Endothelial cell of umbilical vein (primary cell): ENCODE measurements around the gene PTGDS. TPM values are rescaled to one million over a fixed set of nuclear protein-coding genes. Genes with fewer than 3 reads are reported as not detected.

Experiments
- BruUV-seq: library from RNA; stranded (reverse); fragments of 400-500 nt; replicated peaks from 2 replicates; lab custom pipeline; 2021; lab: Mats Ljungman, UMichigan
- CTCF ChIA-PET: fragments of 300-600, 350-600 bp; sonication (Branson Sonifier 250); formaldehyde crosslinking; loops from one replicate; lab custom pipeline; 2021; ENCODE audit warnings: antibody characterized with exemption, inconsistent platforms; lab: Charles Lee
- POLR2A ChIA-PET: fragments of 300-600, 350-600 bp; sonication (Branson Sonifier 250); formaldehyde crosslinking; loops from one replicate; lab custom pipeline; 2021; ENCODE audit warnings: antibody characterized with exemption, inconsistent platforms; lab: Charles Lee
- DNase-seq: peaks from one replicate; pipeline ENCODE4 v3.0.0-alpha.2; 2011; ENCODE audit warnings: low read depth, low spot score
- FAIRE-seq: peaks from 2 replicates; lab custom pipeline; 2011; peaks lifted over from hg19 to GRCh38; lab: Jason Lieb, UNC
- H2AFZ ChIP-seq: 2 replicates; pipeline ENCODE4 v1.6.0; 2012; ENCODE audit warnings: low read depth, low read length, control low read depth, inconsistent platforms
- H3K27ac ChIP-seq: 2 replicates; pipeline ENCODE4 v1.5.1; 2011; ENCODE audit warnings: low read depth, mild to moderate bottlenecking, control low read depth, low read length, moderate library complexity; ENCODE audit not compliant: insufficient read depth
- H3K27me3 ChIP-seq, 2 experiments: 2 replicates each; pipeline versions ENCODE4 v1.6.0 to v1.6.1; 2011; ENCODE audit warnings: low read length in 2 of 2, mixed read lengths in 1 of 2; ENCODE audit not compliant: control insufficient read depth in 2 of 2, insufficient read depth in 2 of 2
- H3K36me3 ChIP-seq, 2 experiments: 2 replicates in 1 of 2; 3 replicates in 1 of 2; pipeline ENCODE4 v1.5.1; 2011; ENCODE audit warnings: low read length in 2 of 2, mild to moderate bottlenecking in 1 of 2, moderate library complexity in 1 of 2; ENCODE audit not compliant: control insufficient read depth in 2 of 2, insufficient read depth in 2 of 2; ENCODE audit errors: extremely low read depth in 1 of 2
- H3K4me1 ChIP-seq: 3 replicates; pipeline ENCODE4 v1.5.1; 2011; ENCODE audit warnings: mild to moderate bottlenecking, low read length; ENCODE audit not compliant: control insufficient read depth, insufficient read depth; ENCODE audit errors: extremely low read depth
- H3K4me2 ChIP-seq: 2 replicates; pipeline ENCODE4 v1.6.1; 2011; ENCODE audit warnings: low read length, control low read depth, mixed read lengths; ENCODE audit not compliant: insufficient read depth
- H3K4me3 ChIP-seq, 3 experiments: fragments of 200-600 bp in 1 of 3; sonication (generic), shearing (Covaris generic) in 1 of 3; replicated peaks in 1 of 3; 2 replicates each; pipeline ENCODE4 v1.5.1; 2011 to 2016; ENCODE audit warnings: control low read depth in 3 of 3, low read length in 3 of 3, mild to moderate bottlenecking in 2 of 3, inconsistent platforms in 1 of 3, low read depth in 1 of 3, moderate library complexity in 1 of 3; ENCODE audit not compliant: insufficient read depth in 1 of 3
- H3K79me2 ChIP-seq: 2 replicates; pipeline ENCODE4 v1.6.0; 2012; ENCODE audit warnings: low read length, inconsistent platforms; ENCODE audit not compliant: control insufficient read depth, insufficient read depth
- H3K9ac ChIP-seq: replicated peaks from 2 replicates; pipeline ENCODE3; 2011; ENCODE audit warnings: low read length, control low read depth; ENCODE audit not compliant: insufficient read depth; ENCODE audit errors: extremely low read depth
- H3K9me1 ChIP-seq: replicated peaks from 3 replicates; pipeline ENCODE4 v1.6.0; 2011; ENCODE audit warnings: mild to moderate bottlenecking, low read length; ENCODE audit not compliant: control insufficient read depth, insufficient read depth; ENCODE audit errors: extremely low read depth
- H3K9me3 ChIP-seq: replicated peaks from 2 replicates; pipeline ENCODE4 v1.5.1; 2012; ENCODE audit warnings: low read length, inconsistent platforms; ENCODE audit not compliant: control insufficient read depth, insufficient read depth
- H4K20me1 ChIP-seq: replicated peaks from 2 replicates; pipeline ENCODE3; 2011; ENCODE audit warnings: mild to moderate bottlenecking, low read length; ENCODE audit not compliant: control insufficient read depth, insufficient read depth; ENCODE audit errors: extremely low read depth
- GATA2 ChIP-seq: IDR thresholded peaks from 2 replicates; pipeline ENCODE4 v1.7.0; 2011; ENCODE audit warnings: low read depth, mild to moderate bottlenecking, moderate library complexity, mixed read lengths, low read length; ENCODE audit not compliant: insufficient read length, insufficient read depth
- MYC ChIP-seq: IDR thresholded peaks from one replicate; pipeline ENCODE4 v1.6.1; 2011; ENCODE audit warnings: mild to moderate bottlenecking, low read depth, low read length
- POLR2A ChIP-seq: IDR thresholded peaks from 2 replicates; pipeline ENCODE4 v1.6.1; 2012; ENCODE audit warnings: low read depth, mild to moderate bottlenecking, control low read depth, low read length
- dilution Hi-C: fragments of 300-500 bp; cut with MboI; formaldehyde crosslinking; loops from one replicate; pipeline ENCODE4 v1.15.0; 2019; ENCODE audit warnings: low sequenced_read_pairs; ENCODE audit not compliant: extremely low pct_ligation_motif_present
- intact Hi-C: fragments of 100-400 bp; cut with micrococcal nuclease; formaldehyde crosslinking; loops from one replicate; pipeline ENCODE4 v1.10.0; 2022
- polyA plus RNA-seq, 4 experiments: library from polyadenylated mRNA; depleted of rRNA in 3 of 4; stranded (reverse) in 3 of 4; unstranded in 1 of 4; fragments of >200 nt; gene quantifications; 2 replicates each; pipeline versions ENCODE4 v1.2.1 to v1.2.3, GENCODE V29; 2011 to 2012; ENCODE audit warnings: missing spikeins in 1 of 4
- total RNA-seq: library from RNA; stranded (reverse); gene quantifications from 2 replicates; pipeline ENCODE4 v1.2.3, GENCODE V29; 2021

PTGDS gene
- total and polyA plus RNA-seq, 2 donors (not counting 3 experiments of a cell fraction or from before 2014, with no cell fraction given): not detected

DNA sequence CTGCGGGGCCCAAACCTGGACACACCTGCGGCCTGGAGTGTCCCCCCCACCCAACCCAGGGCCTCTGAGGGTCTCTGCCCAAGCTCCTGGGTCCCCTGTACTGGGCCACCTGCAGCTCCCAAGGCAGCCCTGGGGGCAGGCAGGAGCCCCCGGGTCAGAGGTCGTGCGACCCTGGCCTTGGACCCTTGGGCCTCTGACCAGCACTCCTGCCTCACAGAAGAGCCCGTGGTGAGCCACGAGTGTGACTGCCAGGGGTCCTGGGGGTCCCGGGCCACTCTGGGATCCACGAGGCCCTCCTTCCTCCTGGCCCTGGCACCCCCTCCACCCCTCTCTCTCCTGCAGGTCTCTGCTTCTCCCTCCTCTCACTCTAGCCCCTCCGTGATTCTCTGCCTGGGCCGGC lies 5.0 kb upstream of the PTGDS start:
- no TSS peak for BruUV-seq
- FAIRE-seq: no peak
- no peak overlapping the region for H3K27ac ChIP-seq
- H3K4me2 ChIP-seq: no peak overlapping the region
- dilution Hi-C loops (no loop called here), intact Hi-C loops (no loop called here)
- no peaks in the 10 kb centered on the region for H3K79me2 ChIP-seq
- H3K4me3 ChIP-seq: no peak overlapping the region
- no peaks in the 10 kb centered on the region for H3K27me3 ChIP-seq
- no peaks in the 10 kb centered on the region for H3K4me1 ChIP-seq
- H3K36me3 ChIP-seq: no peaks in the 10 kb centered on the region
- DNase-seq: no peak
- no peak overlapping the region for H2AFZ ChIP-seq
- POLR2A ChIA-PET: no interaction called here
- H4K20me1 ChIP-seq: no peaks in the 10 kb centered on the region
- TF ChIP-seq GATA2: no peak
- TF ChIP-seq POLR2A: no peak
- CTCF ChIA-PET: no interaction called here
- no peak overlapping the region for H3K9ac ChIP-seq
- H3K9me3 ChIP-seq: no peaks in the 10 kb centered on the region
- H3K9me1 ChIP-seq: no peaks in the 10 kb centered on the region

DNA sequence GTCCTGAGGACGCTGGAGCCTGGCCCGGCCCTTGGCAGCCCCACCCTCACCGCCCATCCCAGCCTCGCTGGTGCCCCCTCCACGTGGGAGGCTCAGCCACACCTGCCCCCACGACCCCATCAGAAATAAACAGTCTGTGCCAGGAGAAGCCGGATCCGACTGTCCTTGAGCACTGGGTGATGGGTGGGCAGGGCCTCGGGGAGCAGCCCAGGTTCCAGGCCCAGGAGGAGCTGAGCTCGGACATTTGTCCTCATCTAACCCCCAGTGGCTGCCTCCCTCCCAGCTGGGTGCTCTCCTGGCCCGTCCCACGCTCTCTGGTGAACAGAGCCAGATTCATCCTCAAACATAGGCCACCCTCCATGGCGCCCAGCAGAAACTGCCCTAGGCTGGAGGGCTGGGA lies 4.6 kb upstream of the PTGDS start:
- FAIRE-seq (no peak), DNase-seq (no peak)
- Histone ChIP-seq H4K20me1 (no peaks in the 10 kb centered on the region), H3K9me1 (no peaks in the 10 kb centered on the region), H3K9ac (no peak overlapping the region), H3K36me3 (no peaks in the 10 kb centered on the region), H3K4me1 (no peaks in the 10 kb centered on the region), H3K9me3 (no peaks in the 10 kb centered on the region), H3K27ac (no peak overlapping the region), H3K79me2 (no peaks in the 10 kb centered on the region), H3K27me3 (no peaks in the 10 kb centered on the region), H3K4me2 (no peak overlapping the region), H2AFZ (no peak overlapping the region), H3K4me3 (no peak overlapping the region)
- POLR2A ChIA-PET: no interaction called here
- no peak for TF ChIP-seq MYC
- no TSS peak for BruUV-seq
- intact Hi-C loops (no loop called here), dilution Hi-C loops (no loop called here)
- CTCF ChIA-PET: no interaction called here
